Stimulated activated CD8-positive, alpha-beta memory T cell treated with anti-CD3 and anti-CD28 coated beads, Interleukin-15, amount 100 ng/mL, for 4 hours (primary cell): ENCODE results near the gene SERPINA12.
"Not testable (repeated sequence)": the region's sequence is repeated elsewhere in the genome, so short reads cannot be mapped to it uniquely, and the experiment has no call there.

Experiments used
- DNase-seq, 2 donors: peaks; one replicate each; pipeline ENCODE4 v3.0.0-alpha.2; 2020; ENCODE audit warnings: low read depth in 2 of 2

SERPINA12 gene

DNA sequence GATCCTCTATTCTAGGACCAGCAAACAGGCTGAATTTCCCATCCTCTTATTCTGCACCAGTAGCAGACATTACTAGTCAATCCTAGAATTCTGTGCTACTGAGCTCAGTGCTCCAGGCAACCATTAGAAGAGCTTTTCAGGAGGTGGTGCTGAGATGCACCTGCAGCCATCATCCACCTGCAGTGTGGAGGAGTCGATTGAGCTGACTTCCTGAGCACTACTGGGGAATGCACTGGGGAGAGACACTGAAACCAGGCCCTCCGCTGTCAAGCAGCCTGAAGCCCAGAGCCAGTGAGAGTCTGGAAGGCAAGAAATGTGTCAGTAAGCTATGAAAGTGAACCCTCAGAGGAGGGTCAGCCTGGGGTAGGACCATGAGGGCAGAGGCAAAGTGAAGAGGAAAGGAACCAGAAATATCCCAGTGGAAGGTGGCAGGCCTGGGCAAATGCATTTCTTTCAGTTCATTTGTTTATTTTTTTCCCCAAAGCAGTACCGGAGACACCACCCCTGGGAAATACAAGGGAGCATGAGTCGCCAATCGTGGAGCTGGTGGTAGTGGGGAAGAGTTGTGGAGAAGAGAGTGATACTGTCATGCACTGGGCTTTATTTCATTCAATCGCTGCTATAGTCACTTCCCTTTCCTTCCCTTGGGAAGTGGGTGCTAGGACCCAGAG, 28.9 kb upstream of the SERPINA12 start:
- DNase-seq = no peak

DNA sequence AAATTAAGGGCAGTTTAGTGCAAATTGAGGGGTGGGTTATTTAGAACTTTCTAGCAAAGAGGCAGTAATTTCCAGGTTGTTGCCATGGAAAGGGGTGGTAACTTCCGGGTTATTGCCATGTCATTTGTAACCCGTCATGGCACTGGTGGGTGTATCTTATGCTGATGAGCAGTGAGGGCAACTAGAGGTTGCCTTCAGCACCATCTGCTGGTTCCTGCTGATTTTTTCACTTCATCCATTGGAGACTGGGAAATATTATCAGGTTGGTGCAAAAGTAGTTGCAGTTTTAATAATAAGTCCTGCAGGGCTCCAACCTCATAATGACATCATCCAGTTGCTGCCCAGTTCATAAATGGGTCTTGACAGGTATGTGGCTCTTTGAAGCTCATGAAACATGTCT, 27.6 kb upstream of the SERPINA12 start:
- DNase-seq = no peak

DNA sequence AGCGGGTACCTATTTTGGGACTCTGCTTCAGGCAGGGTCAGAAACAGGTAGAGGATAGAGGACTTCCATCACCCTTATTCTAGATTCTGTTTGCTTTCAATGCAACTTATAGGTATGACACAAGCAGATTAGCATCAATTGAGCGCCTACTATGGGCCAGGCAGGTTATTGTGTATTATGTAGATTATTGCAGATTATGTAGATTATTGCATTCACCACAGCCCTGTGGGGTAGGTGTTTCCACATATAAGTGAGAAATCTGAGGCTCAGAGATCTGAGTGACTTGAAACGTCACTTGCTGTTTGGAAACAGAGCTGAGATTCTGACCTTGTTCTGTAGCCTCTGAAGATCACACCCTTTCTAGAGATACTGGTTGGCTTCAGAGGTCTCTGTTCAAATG, 26.2 kb upstream of the SERPINA12 start:
- no peak for DNase-seq

DNA sequence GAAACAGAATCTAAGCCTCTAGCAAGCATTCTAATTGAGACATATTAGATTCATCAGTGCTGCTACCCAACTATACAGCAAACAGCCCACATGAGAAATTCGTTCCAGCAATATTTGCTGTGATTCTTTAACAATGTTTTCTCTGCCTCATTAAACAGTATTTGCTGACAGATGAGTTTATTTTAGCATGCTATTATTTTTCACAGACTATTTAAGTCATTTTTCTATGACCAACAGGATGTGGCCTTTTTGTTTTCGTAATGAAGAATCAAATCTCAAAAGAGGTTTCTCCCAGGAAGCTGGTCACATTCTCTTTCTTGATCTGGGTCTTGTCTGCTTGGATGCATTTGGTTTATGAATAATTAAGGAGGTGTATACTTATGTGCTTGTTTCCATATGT, 23.2 kb upstream of the SERPINA12 start:
- no peak for DNase-seq

DNA sequence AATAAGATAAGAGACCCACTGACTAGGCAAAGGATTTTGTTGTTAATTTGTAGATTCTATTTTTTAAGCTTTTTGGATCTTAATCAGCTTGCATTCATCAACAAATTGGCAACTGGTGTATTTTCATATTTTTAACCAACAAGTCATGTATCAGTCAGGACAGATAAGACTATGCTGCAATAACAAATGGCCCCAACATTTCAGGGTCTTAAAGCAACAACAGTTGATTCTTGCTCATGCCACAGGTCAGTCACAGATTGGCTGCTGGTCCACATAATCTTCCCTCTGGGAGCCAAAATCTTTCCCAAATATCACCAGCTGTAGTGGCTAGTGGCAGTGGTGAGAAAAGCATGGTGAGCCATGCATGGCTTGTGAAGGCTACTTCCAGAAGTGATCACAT, 21.9 kb upstream of the SERPINA12 start:
- DNase-seq = no peak

DNA sequence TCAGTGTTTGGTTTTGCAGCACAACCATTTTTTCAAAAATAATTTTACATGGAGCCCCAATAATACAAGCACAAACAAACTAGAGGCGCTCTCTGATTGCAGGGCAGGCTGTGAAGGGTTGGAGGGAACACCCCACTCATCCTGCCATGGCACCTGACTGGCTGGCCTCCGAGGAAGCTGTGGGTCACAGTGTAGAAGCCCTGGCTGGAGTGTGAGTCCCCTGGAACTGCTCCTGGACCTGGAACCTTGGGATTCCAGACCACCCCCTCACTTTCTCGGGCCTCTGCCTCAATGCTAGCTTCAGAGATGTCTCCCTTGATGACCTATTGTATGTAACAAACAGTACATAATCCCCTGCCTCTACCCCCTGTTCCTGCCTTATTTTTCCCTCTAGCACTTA, 14.8 kb upstream of the SERPINA12 start:
- DNase-seq = no peak

DNA sequence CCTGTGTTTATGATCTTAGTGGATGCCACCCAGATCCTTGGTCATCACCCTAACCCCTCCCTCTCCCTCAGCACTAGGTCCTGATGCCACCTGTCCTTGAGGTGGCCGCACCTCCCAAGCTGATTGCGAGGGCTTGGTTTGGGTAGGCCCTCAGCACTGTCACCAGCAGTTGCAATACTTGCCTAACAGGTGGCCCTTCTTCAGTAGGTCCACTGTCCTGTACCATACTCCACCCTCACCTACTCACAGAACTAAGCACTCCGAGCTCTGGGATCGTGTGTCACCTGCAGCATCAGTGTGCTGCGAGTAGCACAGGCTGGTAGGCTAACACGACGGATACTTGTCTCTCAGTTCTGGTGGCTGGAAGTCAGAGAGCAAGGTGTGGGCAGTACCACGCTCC, 14.0 kb upstream of the SERPINA12 start:
- no peak for DNase-seq

DNA sequence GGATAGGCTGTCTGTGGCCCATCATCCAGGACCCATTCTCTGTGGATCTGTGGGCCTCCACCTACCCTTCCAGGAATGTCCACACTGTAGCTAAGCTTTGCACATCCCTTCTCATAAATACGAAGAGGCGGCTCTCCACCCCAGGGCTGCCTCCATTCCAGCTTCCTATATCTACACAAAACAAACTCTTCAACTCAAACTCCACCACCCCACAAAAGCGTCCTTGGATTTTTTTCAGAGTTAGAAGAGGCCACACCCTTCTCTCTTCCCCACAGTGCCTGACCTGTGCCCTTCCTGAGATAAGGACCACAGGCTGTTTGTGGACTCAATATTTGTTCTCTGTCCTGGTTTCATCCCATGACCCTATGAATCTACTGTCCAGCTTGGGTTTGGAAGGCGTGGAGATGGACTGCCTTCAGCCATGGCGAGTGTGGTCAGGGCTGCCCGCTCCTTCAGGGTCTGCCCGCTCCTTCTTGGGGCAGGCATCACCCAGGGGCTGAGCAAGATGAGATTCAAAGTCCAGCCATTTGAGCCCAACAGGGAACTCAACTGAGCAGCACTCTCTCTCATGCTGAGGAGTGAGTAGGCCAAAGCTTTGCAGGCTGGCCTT, 13.0 kb upstream of the SERPINA12 start:
- DNase-seq = no peak

DNA sequence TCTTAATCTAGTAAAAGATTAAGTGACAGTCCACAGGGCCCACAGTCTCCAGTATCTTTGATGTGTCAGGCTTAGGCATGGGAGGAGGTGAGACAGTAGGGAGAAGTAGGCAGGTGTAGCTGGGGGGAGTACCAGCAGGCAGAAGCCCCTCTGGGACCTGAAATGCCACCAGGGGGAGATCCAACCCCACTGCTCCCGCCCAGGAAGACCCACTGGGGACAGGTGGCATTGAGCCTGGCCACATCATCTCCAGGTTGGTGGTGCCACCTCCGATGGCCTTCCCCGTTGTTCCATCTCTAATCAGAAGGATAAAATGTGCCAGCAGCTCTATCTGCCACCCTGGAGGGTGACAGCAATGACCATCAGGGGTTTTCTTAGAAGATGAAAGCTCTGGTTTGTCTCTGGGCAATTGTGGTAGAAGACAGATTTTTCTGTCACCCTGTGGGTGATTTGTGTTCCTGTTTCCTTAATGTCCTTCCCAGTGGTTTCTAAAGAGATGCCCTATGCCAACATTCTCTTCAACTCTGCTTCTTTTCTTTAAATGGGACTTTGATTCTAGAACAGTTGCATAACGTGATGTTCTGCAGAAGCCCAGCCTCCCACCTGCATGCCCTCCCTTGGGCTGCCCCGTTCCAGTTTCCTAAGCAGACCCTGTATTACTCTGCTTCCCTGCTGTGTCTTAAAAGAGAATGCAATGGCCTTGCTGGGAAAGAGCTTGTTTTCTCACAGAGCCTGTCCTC, 12.3 kb upstream of the SERPINA12 start:
- DNase-seq = no peak

DNA sequence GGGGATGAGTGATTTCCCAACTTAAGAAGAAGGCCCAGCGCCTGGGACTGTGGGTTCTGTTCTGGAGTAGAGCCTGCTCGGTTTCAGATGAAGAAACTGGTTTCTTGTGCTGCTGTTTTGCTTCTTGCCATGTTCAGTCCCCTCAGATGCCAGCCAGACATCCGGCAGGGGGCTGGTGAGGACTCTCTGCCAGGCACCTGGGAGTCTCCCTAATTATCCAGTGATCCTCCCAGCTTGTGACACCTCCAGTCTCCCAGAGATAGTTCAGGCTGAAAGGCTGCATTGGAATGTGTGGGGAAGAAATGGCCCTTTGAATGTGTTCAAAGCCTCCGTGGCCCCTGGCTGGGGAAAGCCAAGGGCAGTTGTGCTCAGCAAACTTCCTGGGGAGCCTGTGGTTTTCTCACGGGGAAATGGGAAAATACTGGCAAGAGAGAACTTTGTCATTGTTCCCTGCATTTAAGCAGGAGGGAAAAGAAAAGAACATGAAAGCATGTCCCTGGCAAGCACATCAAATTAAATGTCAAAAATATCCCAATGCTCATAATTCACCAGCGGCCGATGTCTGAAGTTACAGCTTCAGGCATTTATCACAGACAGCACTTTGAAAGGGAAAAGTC, 8.5 kb upstream of the SERPINA12 start:
- no peak for DNase-seq

DNA sequence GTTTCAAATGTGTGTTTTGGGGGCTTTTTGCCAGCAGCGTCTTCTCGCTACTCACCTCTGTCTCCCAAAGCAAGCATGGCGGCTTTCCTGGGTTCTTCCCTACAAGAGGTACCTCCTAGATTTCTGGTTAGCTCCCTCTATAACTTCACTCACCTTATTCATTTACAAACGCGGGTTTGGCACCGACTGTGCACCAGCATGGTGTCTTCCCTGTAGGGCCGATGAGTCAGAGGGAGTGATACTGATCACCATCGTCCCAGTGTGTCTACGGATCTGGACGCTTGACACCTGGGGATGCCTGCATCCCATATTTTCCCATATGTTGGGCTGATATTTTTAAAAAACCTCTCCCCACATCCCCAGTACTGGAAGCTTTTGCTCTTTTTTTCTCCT, 8.0 kb upstream of the SERPINA12 start:
- no peak for DNase-seq

DNA sequence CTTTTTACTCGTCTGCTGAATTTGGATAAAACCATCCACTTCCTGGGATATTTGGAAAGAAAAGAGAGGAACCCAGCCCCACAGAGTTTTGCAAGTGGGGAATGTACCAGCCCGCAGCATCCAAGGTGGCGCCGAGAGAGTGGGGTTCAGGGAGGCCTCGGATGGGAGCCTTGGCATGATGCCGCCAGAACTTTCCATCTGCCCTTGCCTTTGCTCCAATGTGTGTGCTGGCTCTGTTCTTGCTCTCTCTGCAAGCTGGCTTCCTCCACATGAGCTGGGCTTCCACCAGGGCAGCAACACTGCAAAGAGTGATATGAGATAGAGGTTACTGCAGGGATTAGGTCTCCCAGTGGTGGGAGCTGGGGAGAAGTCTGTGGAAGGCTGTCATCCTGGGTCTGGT, 6.6 kb upstream of the SERPINA12 start:
- DNase-seq = no peak

DNA sequence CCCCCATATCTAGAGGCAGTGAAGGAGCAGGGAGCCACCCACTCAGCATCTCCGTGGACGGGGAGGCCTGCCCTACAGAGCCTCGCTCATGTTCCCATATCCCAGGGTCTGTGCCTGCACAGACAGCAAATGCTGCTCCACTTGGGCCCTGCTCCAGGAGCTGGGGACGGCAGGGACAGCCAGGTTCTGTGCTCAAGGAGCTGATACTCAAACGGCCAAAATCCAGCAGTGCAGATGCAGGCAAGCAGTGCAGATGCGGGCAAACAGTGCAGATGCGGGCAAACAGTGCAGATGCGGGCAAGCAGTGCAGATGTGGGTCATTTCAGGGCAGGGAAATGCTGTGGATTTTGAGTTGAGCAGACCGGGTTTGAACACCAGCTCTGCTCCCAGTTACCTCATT, 6.2 kb upstream of the SERPINA12 start:
- no peak for DNase-seq

DNA sequence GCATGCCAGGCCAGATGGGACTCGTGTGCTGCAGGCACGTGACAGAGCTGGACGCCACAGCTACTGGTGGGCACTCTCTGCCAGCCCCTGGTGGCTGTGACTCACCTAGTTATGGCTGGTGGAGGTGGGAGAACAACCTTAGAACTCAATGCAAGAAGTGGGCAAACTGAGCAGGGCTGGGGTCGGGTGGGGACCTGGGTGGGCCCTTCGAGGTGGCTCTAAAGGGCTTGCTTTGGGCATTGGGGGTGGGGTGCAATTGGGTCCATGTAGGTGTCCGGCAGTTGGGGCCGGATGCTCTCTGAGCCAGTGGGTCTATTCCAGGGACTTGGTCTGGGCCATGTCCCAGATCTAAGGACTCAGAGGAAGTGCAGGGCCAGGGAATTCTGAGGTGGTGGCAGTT, 5.1 kb upstream of the SERPINA12 start:
- no peak for DNase-seq

DNA sequence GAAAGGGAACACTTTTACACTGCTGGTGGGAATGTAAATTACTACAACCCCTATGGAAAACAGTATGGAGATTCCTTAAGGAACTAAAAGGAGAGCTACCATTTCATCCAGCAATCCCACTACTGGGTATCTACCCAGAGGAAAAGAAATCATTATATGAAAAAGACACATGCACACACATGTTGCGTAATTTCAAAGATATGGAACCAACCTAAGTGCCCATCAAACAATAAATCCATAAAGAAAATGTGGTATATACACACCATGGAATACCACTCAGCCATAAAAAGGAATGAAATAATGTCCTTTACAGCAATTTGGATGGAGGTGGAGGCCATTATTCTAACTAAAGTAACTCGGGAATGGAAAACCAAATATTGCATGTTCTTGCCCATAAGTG, 1.2 kb upstream of the SERPINA12 start:
- DNase-seq = not testable (repeated sequence)

DNA sequence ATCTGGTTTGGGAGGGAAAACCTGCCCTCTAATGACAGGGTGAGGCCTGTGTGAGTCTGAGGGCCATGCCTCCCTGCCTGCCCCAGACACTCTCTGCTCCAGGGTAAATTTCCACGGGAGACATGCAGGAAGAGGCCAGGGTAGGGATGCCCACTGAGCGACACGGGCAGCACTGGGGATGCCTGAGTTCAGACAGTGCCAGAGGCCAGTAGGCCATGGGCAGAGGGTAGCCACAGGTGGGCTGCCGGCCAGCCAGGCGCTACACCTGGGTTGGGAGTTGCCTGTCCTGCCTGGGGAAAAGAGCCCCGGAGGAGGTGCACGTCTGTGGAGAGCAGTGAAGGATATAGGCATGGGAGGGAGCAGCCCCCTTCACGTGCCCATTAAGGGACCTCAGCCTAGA, 3.6 kb downstream of the SERPINA12 start:
- no peak for DNase-seq

DNA sequence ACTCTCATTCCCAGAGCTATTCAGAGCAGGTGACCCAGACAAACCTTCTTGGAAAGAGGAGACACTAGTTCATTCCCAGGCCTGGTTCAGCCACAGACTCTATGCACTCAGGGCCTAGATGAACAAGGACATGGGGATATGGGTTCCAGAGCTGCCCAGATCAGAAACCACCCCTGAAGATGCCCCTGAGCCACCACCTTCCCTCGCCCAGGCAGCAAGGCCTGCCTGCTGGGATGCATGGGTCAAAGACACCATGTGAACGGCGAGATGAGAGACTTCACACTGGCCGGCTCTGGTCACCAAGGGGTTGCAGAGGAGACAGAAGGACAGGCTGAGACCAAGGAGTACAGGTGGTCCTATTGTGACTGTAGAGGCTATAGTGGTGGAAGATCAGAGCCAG, 4.1 kb downstream of the SERPINA12 start:
- DNase-seq = no peak

DNA sequence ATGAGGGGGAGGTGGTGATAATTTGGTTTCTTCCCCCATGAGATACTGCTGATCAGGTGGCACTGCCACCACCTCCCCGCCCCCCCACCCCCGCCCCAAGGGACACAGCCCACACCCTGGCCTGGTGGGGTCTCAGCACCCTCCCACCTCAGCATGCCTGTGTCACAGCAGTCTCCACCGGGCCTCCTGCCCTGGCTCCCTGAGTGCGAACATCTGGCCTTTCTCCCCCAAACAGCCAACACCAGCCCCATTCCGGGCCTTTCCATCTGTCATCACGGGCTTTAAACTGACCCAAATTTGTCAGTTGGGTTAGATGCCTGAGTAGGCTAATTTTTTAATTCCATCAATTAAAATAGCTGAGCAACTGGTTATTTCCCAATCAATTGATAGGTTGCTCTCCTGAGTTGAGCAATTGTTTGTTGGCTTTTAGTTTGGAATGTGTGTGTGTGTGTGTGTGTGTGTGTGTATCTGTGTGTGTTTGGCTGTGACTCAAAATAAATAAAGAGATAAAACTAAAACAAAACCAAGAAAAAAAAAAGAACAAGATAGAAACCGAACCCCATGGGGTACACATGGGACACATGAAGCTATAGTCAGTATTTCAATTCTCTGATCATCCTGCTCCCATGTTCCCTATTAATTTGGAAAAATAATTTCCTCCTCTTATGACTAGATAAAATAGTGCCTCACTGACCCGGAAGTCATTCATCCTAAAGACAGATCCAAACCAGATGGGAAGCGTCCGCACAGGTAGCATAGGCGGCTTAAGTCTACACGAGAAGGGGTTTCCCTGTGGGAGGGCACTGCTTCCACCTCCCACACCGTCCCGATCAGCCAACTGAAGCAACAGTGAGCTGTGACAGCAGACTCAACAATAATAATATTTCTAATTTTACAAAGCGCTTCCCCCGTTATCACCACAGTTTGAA, 7.4 kb downstream of the SERPINA12 start:
- DNase-seq = no peak

DNA sequence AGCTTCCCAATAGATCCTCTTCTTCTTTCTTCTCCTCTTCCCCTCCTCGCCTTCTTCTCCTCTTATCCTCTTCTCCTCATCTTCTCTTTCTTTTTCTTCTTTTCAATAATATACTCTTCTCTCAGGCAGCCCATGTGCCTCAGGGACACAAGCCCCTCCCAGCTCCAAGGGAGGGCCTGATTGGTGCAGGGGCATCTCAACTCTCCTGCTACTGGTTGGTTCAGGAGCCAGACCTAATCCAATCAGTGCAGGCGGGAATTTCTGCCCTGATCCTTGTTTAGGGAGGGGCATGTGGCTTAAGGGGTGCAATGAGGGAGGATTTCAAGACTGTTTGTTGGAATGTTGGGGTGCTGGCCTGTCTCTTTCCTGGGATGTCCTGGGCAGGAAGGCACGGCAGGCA, 9.0 kb downstream of the SERPINA12 start:
- DNase-seq = no peak

DNA sequence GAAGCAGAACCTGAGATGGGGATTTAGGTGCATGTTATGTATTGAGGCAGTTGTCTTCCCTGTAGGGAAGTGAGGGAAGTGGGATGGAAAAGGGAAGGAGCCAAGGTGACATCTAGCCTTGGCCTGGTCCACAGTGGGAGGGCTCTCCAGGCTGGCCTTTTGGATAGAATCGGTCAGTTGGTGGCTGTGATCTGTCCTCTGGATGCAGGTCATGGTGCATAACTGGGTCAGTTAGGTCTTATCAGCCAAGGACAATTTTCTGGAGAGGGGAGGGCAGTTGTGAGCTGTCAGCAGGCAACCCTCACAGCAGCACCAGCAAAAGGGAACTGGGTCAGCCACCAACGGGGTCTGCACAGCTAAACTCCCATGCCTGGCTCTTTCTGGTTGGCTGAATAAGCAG, 9.6 kb downstream of the SERPINA12 start:
- DNase-seq = no peak

DNA sequence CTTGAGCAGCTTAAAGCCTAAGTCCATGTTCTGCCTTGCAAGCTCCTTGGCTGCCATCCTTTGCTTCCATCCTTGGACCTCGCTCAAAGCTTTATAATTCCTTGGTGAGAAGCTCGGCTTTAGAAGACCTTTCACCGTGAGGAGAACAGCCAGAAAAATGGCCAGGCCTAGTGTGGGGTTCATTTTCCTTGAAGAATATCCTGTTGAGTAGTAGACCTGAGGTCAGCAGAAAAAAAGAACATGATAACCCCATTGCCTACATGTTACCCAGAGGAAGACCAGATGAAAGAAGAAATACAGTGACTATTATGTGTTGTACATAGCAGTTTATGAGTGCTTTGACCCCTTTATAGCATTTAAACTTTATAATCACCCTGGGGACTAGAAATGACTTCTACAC, 11.1 kb downstream of the SERPINA12 start:
- no peak for DNase-seq

DNA sequence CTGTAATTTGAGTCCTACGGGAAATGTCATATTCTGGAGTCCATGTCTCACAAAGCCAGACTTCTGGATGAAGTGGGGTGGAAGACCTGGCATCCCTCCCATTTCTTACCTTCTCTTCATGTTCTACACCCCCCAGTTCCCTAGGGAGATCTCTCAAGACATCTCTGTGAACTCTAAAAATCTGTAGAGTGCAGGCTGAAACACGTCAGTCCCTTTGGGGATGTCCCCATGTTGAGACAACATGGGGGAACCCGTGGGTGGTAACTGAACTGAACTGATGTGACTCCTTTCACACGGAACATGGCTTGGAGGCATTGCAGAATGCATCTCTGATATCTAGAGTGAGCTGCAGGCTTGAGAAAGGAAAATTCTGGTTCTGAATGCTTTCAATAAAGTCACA, 15.2 kb downstream of the SERPINA12 start:
- DNase-seq = no peak
